MCF 10A (cell line): ENCODE results near the gene COG7. TPM values are rescaled to one million over a fixed set of nuclear protein-coding genes. Genes with fewer than 3 reads are reported as not detected.

ENCODE experiments used
- BruUV-seq: library from RNA; stranded (reverse); fragments of 400-500 nt; replicated peaks from 2 replicates; lab custom pipeline; 2021; lab: Mats Ljungman, UMichigan
- CTCF ChIA-PET: fragments of 300-600 bp; sonication (Branson Sonifier 250); formaldehyde crosslinking; extraction: SDS; loops from one replicate; lab custom pipeline; 2021; ENCODE audit warnings: antibody characterized with exemption, inconsistent platforms; lab: Yijun Ruan, JAX
- POLR2A ChIA-PET: fragments of 300-600, 350-650 bp; sonication (Branson Sonifier 250); formaldehyde crosslinking; extraction: SDS; loops from one replicate; lab custom pipeline; 2020; ENCODE audit warnings: antibody characterized with exemption, inconsistent platforms; lab: Yijun Ruan, JAX
- DNase-seq: peaks from one replicate; pipeline ENCODE4 v3.0.0-alpha.2; 2018; ENCODE audit not compliant: unreplicated experiment
- H3K27ac Mint-ChIP-seq: one replicate; pipeline ENCODE4 v1.8.0; 2022; ENCODE audit warnings: mild to moderate bottlenecking, low read depth, mixed read lengths; ENCODE audit not compliant: unreplicated experiment
- H3K27me3 Mint-ChIP-seq: one replicate; pipeline ENCODE4 v1.8.0; 2022; ENCODE audit warnings: mixed read lengths; ENCODE audit not compliant: insufficient read depth, unreplicated experiment
- H3K36me3 Mint-ChIP-seq: one replicate; pipeline ENCODE4 v1.8.0; 2022; ENCODE audit warnings: mild to moderate bottlenecking, moderate library complexity, mixed read lengths; ENCODE audit not compliant: insufficient read depth, unreplicated experiment
- H3K4me1 Mint-ChIP-seq: one replicate; pipeline ENCODE4 v1.8.0; 2022; ENCODE audit warnings: mixed read lengths; ENCODE audit not compliant: insufficient read depth, unreplicated experiment
- H3K4me3 Mint-ChIP-seq: one replicate; pipeline ENCODE4 v1.8.0; 2022; ENCODE audit warnings: mild to moderate bottlenecking, moderate library complexity, mixed read lengths; ENCODE audit not compliant: unreplicated experiment
- H3K9me3 Mint-ChIP-seq: one replicate; pipeline ENCODE4 v1.8.0; 2022; ENCODE audit warnings: mixed read lengths; ENCODE audit not compliant: unreplicated experiment
- intact Hi-C: fragments of 100-400 bp; cut with micrococcal nuclease; formaldehyde crosslinking; loops from 2 replicates; pipeline ENCODE4 v1.14.1; 2022
- total RNA-seq: library from RNA; stranded (reverse); gene quantifications from 2 replicates; pipeline ENCODE4 v1.2.3, GENCODE V29; 2022
- TF ChIP-seq, protein P1 (sequence below): fragments of 200-600 bp; IDR thresholded peaks from one replicate; pipeline ENCODE4 v1.8.0; 2022; ENCODE audit warnings: antibody characterized with exemption, mild to moderate bottlenecking; ENCODE audit not compliant: unreplicated experiment

COG7 gene
- total RNA-seq, 1 experiment from 2014 or later, result 10.0 TPM

GRCh38 chr16:23345237-23345636 is 107.8 kb downstream of the COG7 start:
- Mint-ChIP-seq H3K4me3 (no peak overlapping the region), H3K27ac (peak overlapping the region; percentile 64), H3K4me1 (peaks cover 6% of the 10 kb centered on the region), H3K27me3 (no peaks in the 10 kb centered on the region), H3K36me3 (no peaks in the 10 kb centered on the region), H3K9me3 (peaks cover 7% of the 10 kb centered on the region)
- intact Hi-C loops, result no loop called here
- ChIA-PET CTCF (interaction anchor here (0.5 to 0.6 kb wide), 2 partner anchors 16 to 268 kb away, joined by 3 read pairs; no protein-coding TSS in a partner anchor), POLR2A (interaction anchor here (1.0 kb wide), 1 partner anchor 9 kb away, joined by 3 read pairs; no protein-coding TSS in a partner anchor)
- no TSS peak for BruUV-seq
- TF ChIP-seq, protein P1, sequence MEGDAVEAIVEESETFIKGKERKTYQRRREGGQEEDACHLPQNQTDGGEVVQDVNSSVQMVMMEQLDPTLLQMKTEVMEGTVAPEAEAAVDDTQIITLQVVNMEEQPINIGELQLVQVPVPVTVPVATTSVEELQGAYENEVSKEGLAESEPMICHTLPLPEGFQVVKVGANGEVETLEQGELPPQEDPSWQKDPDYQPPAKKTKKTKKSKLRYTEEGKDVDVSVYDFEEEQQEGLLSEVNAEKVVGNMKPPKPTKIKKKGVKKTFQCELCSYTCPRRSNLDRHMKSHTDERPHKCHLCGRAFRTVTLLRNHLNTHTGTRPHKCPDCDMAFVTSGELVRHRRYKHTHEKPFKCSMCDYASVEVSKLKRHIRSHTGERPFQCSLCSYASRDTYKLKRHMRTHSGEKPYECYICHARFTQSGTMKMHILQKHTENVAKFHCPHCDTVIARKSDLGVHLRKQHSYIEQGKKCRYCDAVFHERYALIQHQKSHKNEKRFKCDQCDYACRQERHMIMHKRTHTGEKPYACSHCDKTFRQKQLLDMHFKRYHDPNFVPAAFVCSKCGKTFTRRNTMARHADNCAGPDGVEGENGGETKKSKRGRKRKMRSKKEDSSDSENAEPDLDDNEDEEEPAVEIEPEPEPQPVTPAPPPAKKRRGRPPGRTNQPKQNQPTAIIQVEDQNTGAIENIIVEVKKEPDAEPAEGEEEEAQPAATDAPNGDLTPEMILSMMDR, result no peak
- no peak for DNase-seq

DNA sequence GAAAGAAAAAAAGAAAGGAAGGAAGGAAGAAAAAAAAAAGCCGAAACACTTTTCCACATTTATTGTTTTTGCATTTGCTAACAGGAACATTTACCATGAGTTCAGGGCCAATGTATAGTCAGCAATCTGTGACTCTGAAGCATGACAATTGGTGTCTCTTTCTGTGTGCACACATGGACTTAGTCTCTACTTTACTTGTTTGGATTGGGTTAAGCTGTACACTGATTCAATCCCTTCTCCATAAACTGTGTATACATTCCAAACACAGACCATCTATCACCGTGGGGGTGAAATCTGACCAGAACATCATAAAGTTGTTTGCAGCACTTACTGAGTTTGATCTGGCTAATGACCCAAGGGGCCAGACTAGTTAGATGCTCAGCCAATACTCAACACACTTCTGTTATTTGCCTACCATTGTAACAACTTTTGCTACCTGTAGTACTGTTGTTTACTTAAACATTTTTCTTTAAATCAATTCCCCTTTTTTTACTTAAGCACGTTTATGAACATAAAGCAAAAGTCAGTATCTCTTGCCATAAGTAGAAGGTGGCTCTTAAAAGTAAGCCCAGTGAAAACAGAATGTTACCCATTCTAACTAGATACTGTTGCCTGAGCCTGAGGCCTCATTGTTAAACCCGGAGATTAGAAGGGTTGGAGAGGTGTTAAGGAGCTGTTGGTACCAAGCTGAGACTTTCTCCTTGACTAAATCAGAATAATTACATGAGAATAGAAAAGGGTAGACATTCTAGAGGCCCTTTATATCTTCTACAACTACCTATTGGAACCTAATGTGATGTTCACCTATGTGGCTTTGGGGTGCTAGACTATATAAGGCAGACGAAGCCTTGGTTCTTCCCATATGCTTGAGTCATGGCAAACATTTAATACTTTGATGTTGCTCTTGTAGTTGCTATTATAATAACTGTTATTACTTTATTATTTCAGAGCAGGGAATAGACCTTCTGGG is 109.1 kb downstream of the COG7 start:
- Mint-ChIP-seq H3K27me3 (no peaks in the 10 kb centered on the region), H3K4me3 (no peak overlapping the region), H3K4me1 (peaks cover 3% of the 10 kb centered on the region), H3K9me3 (peaks cover 3% of the 10 kb centered on the region), H3K27ac (peak overlapping the region; percentile 64), H3K36me3 (no peaks in the 10 kb centered on the region)
- no TSS peak for BruUV-seq
- intact Hi-C loops, result no loop called here
- POLR2A ChIA-PET, result no interaction called here
- DNase-seq, result no peak
- CTCF ChIA-PET, result no interaction called here
- TF ChIP-seq, protein P1, result no peak

DNA sequence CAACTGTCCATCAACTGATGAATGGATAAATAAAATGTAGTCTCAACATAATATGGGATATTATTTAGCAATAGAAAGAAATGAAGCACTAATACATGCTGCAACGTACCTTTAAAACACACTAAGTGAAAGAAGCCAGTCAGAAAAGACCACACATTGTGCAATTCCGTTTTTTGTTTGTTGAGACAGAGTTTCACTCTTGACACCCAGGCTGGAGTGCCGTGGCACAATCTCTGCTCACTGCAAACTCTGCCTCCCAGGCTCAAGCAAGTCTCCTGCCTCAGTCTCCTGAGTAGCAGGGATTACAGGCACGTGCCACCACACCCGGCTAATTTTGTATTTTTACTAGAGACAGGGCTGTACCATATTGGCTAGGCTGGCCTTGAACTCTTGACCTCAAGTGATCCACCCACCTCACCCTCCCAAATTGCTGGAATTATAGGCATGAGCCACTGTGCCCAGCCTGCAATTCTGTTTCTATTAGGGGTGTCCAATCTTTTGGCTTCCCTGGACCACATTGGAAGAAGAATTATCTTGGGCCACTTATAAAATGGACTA is 110.8 kb downstream of the COG7 start:
- CTCF ChIA-PET, result interaction anchor here (0.8 to 1.0 kb wide), 2 partner anchors 14 to 15 kb away, joined by 3 read pairs; no protein-coding TSS in a partner anchor

More for the DNA sequence above, 110.8 kb downstream of the COG7 start:
- Mint-ChIP-seq H3K9me3 (no peaks in the 10 kb centered on the region), H3K27me3 (no peaks in the 10 kb centered on the region), H3K4me3 (no peak overlapping the region), H3K36me3 (no peaks in the 10 kb centered on the region), H3K27ac (no peak overlapping the region), H3K4me1 (no peaks in the 10 kb centered on the region)
- no TSS peak for BruUV-seq
- POLR2A ChIA-PET, result interaction anchor here (0.6 to 1.3 kb wide), 3 partner anchors 12 to 308 kb away, joined by 3 to 6 read pairs (median 4); no protein-coding TSS in a partner anchor
- intact Hi-C loops, result no loop called here
- peak; percentile 54 for DNase-seq
- TF ChIP-seq, protein P1, result no peak
